ENCODE measurements around the gene KCNK17.

Gene KCNK17, protein sequence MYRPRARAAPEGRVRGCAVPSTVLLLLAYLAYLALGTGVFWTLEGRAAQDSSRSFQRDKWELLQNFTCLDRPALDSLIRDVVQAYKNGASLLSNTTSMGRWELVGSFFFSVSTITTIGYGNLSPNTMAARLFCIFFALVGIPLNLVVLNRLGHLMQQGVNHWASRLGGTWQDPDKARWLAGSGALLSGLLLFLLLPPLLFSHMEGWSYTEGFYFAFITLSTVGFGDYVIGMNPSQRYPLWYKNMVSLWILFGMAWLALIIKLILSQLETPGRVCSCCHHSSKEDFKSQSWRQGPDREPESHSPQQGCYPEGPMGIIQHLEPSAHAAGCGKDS

GRCh38 chr6:39314273-39314795 lies at the start of gene KCNK17:
TSS of gene KCNK17 (minus strand) at chr6:39314419. CDS start at chr6:39314320, 99 bp downstream.
- H3K4me3 ChIP-seq (ENCODE audit: low read depth in 1 of 2, low read length in 1 of 2) = peak within 1 kb of the TSS in 1 of 2 experiments; percentile 18
- TF ChIP-seq CTCF (IDR thresholded peaks at IDR 0.05) = no peak
- H3K27me3 ChIP-seq = peaks cover 94% of the 10 kb centered on the region
- H3K4me1 ChIP-seq (ENCODE audit: control insufficient read depth in 1 of 2, insufficient read depth in 1 of 2, low read depth in 1 of 2, low read length in 1 of 2) = peaks cover 14 to 17% of the 10 kb centered on the region in 2 experiments
- no peak within 1 kb of the TSS for H3K27ac ChIP-seq
- no peaks in the 10 kb centered on the region for H3K36me3 ChIP-seq
- no peaks in the 10 kb centered on the region for H3K9me3 ChIP-seq

GRCh38 chr6:39363280-39363679 lies 49.1 kb upstream of the KCNK17 start:
- H3K27ac ChIP-seq = no peak overlapping the region
- no peak for TF ChIP-seq CTCF (IDR thresholded peaks at IDR 0.05)
- H3K9me3 ChIP-seq = no peaks in the 10 kb centered on the region
- no peaks in the 10 kb centered on the region for H3K4me1 ChIP-seq (ENCODE audit: control insufficient read depth in 1 of 2, insufficient read depth in 1 of 2, low read depth in 1 of 2, low read length in 1 of 2)
- H3K4me3 ChIP-seq (ENCODE audit: low read depth in 1 of 2, low read length in 1 of 2) = no peak overlapping the region
- no peaks in the 10 kb centered on the region for H3K27me3 ChIP-seq
- no peaks in the 10 kb centered on the region for H3K36me3 ChIP-seq

DNA sequence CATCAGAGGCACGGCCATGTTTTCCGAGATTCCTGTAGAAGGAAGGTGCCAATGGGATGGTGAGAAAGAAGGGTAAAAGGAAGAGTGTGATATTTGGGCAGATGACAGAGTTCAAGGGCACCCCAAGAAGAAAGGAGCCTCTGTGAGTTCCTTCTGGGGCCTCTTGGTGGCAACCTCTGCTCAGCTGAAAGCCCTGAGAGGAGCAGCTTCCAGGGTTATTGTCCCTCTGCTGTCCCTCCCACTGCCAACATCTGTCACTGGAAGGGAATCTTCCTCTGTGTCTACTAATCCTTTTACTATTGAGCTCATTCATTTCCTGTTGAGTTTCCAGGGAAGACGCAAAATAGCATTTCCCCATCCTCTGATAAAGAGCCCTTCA lies 48.3 kb upstream of the KCNK17 start:
- H3K4me1 ChIP-seq (ENCODE audit: control insufficient read depth in 1 of 2, insufficient read depth in 1 of 2, low read depth in 1 of 2, low read length in 1 of 2) = no peaks in the 10 kb centered on the region
- H3K27me3 ChIP-seq = no peaks in the 10 kb centered on the region
- no peak for TF ChIP-seq CTCF (IDR thresholded peaks at IDR 0.05)
- H3K9me3 ChIP-seq = no peaks in the 10 kb centered on the region
- no peak overlapping the region for H3K27ac ChIP-seq
- H3K36me3 ChIP-seq = no peaks in the 10 kb centered on the region
- H3K4me3 ChIP-seq (ENCODE audit: low read depth in 1 of 2, low read length in 1 of 2) = no peak overlapping the region

DNA sequence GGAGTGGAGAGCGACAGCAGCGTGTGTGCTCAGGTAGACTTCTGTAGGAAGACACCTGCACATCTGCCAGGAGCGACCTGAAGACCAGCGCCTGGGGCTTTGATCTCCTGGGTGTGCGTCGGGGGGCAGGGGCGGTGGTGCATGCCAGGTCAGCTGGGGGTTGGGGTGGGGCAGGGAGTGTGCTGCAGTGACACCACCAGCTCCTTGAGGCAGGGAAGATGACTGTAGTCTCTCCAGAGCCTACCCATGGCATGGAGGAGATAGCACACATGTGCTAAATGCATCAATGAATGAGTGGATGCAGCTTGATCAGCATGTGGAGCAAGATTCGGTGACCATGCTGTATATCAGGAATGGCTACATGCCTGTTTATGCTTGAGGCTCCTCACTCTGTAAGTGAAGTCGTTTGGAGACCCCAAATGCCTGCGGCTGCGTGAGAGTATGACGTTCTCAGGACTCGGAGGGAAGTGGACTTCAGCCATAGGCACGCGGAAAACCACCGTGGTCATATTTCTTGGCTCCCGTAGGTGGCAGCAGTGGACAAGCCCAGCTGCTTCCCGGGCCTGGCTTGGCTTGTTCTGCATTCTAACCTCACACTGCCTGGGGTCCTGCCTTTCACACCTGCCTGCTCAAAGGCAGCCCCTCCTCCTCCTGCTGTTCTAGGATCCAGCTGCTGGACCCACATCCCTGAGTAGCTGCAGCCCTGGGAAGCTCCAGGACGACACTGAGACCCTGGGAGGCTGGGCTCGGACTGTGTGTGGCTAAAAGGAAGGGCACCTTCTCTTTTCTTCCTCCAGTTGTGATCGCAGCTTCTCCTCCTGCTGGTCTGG lies 47.7 kb upstream of the KCNK17 start:
- Histone ChIP-seq H3K27me3 (no peaks in the 10 kb centered on the region), H3K4me1 (ENCODE audit: control insufficient read depth in 1 of 2, insufficient read depth in 1 of 2, low read depth in 1 of 2, low read length in 1 of 2) (no peaks in the 10 kb centered on the region), H3K4me3 (ENCODE audit: low read depth in 1 of 2, low read length in 1 of 2) (no peak overlapping the region), H3K9me3 (no peaks in the 10 kb centered on the region), H3K36me3 (no peaks in the 10 kb centered on the region), H3K27ac (no peak overlapping the region)
- TF ChIP-seq CTCF (IDR thresholded peaks at IDR 0.05) = peak; percentile 14

DNA sequence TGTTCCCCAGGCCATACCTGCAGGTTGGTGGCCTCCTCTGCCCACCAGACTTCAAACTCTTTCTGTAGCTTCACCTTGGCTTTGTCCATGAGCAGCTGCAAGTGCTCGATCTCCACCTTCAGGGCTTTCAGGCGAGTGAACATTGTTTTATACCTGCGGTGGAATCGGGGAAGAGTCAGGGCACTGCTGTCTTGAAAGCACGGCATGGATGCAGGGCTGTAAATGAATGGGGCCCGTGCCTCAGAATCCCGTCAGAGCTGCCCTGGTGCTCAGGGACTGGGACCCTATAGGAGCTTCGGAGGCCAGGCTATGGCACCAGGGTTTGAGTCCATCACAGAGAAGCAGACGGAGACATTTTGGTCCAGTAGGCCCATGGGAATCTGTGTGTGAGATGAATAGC lies 46.2 kb upstream of the KCNK17 start:
- no peak for TF ChIP-seq CTCF (IDR thresholded peaks at IDR 0.05)
- Histone ChIP-seq H3K4me3 (ENCODE audit: low read depth in 1 of 2, low read length in 1 of 2) (no peak overlapping the region), H3K36me3 (no peaks in the 10 kb centered on the region), H3K27me3 (no peaks in the 10 kb centered on the region), H3K4me1 (ENCODE audit: control insufficient read depth in 1 of 2, insufficient read depth in 1 of 2, low read depth in 1 of 2, low read length in 1 of 2) (no peaks in the 10 kb centered on the region), H3K27ac (no peak overlapping the region), H3K9me3 (no peaks in the 10 kb centered on the region)
